ENCODE results near the gene CFL1.

- no peak for TF ChIP-seq SP1 (IDR thresholded peaks at IDR 0.05; ENCODE audit: low read depth, low read length)
- TF ChIP-seq CTCF (IDR thresholded peaks at IDR 0.05; ENCODE audit: control extremely low read depth in 1 of 3, insufficient read depth in 1 of 3, low read depth in 1 of 3, low read length in 3 of 3): no peak
- no peak for TF ChIP-seq EP300 (IDR thresholded peaks at IDR 0.05; ENCODE audit: borderline replicate concordance in 1 of 2, low read depth in 2 of 2, low read length in 2 of 2)
Observed at GRCh38 chr11:65906602-65907001, 48.6 kb upstream of the CFL1 start.

Data from H1 (cell line).